RPMI7951 (cell line): Measurements from ENCODE around the gene HKDC1. TPM values are rescaled to one million over a fixed set of nuclear protein-coding genes. Genes with fewer than 3 reads are reported as not detected.
"Not testable (repeated sequence)": the region's sequence is repeated elsewhere in the genome, so short reads cannot be mapped to it uniquely, and the experiment has no call there.

Experiments used
- DNase-seq: peaks from one replicate; pipeline ENCODE4 v3.0.0-alpha.2; 2012; ENCODE audit warnings: low read depth
- total RNA-seq: library from RNA; depleted of rRNA; stranded (reverse); fragments of >200 nt; shearing (Covaris generic); gene quantifications from 2 replicates; pipeline ENCODE4 v1.2.3, GENCODE V29; 2014

HKDC1 gene
- total RNA-seq, 1 experiment from 2014 or later: 7.6 TPM

GRCh38 chr10:69278446-69278963 is 58.4 kb downstream of the HKDC1 start, which contains the start of gene HK1:
HK1 (plus strand) TSS chr10:69278496.
- DNase-seq: peak; percentile 46

DNA sequence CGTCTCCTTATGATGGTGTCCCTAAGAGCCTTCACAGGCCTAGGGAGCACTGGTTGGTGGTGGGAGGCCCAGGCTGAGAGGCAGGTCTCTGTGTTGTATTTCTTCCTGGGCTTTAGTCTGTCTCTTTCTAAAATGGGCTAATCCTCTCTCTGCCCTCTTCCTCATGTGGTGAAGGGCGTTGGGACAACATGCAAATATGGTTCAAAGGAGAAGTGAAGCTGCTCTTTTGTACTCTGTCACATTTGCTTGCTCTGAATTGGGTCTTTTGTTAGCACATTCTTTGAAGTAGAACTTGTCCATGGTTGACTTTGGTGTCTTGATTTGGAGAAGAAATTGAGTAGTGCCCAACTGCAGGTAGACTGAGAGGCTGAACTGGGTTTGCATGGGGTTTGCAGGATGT is 59.0 kb downstream of the HKDC1 start:
- no peak for DNase-seq

GRCh38 chr10:69281507-69282413 is 61.6 kb downstream of the HKDC1 start:
- DNase-seq: no peak

DNA sequence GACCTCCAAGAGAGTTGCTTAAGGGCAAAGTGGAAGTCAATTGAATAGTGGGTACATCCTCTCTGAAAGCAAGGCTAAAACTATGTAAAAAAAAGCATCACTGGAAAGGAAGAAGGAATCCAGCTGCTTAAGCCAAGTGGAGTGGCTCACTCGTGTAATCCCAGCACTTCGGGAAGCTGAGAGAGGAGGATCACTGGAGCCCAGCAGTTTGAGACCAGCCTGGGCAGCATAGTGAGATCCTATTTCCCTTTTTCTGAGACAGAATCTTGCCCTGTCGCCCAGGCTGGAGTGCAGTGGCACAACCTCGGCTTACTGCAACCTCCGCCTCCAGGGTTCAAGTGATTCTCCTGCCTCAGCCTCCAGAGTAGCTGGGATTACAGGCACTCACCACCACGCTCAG is 64.3 kb downstream of the HKDC1 start:
- DNase-seq: not testable (repeated sequence)

- no peak for DNase-seq
Observed at GRCh38 chr10:69285699-69286098, 65.6 kb downstream of the HKDC1 start.

DNA sequence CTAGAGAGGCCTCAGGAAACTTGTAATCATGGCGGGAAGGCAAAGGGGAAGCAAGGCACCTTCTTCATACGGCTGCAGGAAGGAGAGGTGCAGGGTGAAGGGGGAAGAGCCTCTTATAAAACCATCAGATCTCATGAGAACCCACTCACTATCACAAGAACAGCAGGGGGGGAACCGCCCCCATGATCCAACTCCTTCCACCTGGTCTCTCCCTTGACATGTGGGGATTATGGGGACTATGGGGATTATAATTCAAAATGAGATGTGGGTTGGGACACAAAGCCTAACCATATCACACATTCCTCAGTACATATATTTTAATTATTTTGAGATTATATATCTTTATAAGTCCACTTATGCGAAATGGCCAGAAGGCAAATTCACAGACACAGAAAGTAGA is 67.0 kb downstream of the HKDC1 start:
- no peak for DNase-seq

DNA sequence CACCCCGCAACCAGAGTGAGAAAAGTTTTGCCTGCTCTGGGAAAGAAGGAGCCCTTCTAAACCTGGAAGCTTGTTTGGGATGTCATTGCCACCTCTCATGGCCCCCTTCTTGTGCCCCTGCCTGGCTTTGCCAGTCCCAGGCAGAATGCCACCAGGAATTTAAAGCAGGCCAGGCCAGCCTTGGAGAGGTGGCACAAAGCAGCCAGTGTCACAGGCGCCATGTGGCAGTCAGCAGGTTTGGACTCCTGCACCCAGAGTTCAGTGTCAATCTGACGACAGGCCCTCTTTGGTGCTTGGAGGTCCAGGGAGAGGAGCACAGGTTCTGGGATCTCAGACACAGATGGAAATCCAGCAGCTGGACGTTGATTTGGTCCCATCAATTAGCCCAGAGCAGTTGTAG is 70.9 kb downstream of the HKDC1 start:
- no peak for DNase-seq

DNA sequence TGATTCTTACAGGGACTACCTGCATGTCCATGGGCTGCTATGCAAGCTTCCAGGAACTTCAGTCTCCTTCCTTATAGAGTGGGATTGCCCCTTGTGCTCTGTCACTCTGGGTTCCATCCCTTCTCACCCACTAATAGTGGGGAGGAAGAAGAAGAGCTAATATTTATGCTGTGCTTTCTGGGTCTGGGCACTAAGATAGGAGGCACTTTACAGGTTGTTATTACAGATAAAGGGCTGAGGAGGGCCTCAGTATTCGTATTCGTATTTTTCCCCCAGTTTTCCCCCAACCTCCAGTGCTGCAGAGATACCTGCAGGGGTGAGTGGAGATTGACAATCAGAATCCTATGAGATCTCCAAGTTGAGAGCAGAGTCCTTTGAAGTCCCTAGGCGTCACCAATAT is 72.3 kb downstream of the HKDC1 start:
- DNase-seq: no peak

- DNase-seq: no peak
Observed at GRCh38 chr10:69295027-69295636, 75.0 kb downstream of the HKDC1 start.

DNA sequence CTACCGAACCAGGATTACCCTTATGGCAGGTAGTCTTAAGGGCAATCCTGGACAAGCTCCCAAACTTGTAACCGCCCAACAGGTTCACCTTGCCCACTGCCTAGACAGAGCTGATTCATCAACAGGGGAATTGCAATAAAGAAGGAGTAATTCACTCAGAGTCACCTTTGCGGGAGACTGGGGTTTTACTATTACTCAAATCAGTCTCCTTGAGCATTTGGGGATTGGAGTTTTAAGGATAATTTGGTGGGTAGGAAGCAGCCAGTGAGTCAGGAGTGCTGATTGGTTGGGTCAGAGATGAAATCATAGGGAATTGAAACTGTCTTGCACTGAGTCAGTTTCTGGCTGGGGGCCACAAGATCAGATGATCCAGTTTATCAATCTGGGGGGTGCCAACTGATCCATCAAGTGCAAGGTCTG is 83.5 kb downstream of the HKDC1 start:
- DNase-seq: peak; percentile 47

GRCh38 chr10:69306421-69306820 is 86.3 kb downstream of the HKDC1 start:
- no peak for DNase-seq

- DNase-seq: no peak
Observed at GRCh38 chr10:69307434-69307833, 87.3 kb downstream of the HKDC1 start.

GRCh38 chr10:69308304-69308703 is 88.2 kb downstream of the HKDC1 start:
- DNase-seq: not testable (repeated sequence)

- DNase-seq: no peak
Observed at GRCh38 chr10:69311309-69311708, 91.2 kb downstream of the HKDC1 start.

DNA sequence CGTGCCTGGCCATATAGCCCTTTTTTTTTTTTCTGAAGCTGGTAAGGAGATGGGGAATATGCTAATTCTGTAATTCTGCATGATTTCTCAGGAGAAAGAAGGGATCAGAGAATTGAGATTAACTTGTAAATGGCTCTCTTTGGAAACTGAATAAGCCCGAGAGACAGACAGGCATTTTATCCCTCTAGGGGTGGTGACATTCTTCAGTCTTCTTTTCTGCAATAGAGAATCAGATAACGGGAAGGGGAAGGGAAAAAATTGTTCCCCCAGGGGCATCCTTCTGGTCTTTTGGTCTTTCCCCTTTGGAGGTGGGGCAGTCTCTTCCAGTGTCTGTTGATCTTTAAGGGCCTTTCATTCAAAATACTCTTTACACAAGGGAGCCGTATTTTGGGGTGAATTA is 92.4 kb downstream of the HKDC1 start:
- DNase-seq: no peak

DNA sequence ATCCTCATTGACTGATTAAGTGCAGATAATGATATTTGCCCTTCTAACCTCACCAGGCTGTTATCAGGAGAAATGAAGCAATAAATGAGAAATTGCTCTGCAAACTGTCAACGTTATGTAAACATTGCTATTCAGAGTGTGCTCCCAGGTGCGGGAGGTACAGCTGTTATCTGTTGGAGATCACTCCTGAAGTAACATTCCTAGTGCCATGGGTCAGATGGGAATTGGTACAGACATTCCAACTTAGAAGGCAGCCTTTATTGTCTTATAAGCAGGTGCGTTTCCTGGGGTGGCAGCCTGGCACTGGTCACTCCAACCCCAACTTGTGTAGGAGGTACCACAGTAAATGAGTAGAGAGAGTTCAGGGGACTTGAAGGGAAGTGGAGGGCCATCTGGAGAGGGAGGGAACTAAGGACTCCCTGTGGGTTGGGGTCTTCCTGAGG is 95.0 kb downstream of the HKDC1 start:
- DNase-seq: no peak

DNA sequence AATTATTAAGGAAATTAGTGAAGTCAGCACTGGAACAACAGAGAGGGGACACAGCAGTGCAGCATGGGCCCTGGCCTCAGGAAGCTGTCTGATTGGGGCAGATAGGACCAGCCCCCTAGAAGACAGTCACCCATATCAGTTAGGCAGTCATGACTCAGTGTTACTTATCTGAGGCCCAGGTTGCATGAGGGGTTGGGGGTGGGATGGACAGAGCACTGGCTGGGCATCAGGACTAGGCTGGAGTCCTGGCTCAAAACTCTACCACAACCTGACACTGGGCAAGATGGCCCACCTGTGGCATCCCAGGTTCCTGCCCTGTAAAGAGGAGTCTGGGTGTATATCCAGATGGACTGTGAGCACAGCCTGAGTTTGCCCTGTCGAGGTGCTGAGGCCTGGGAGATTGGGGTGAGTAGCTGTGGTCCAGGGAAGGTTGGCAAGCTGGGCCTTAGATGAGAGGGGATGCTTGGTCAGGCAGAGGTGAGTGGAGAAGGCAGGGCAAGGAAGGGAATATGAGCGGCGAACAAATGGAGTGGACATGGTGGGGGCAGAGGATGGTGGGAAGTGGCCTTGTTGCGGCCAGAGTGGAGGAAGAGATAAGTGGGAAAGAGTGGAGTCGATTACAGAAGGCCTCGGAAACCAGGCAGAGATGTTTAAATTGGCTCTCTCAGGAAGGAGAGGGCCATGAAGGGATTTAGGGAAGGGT is 95.6 kb downstream of the HKDC1 start:
- DNase-seq: no peak

- peak; percentile 79 for DNase-seq
Observed at GRCh38 chr10:69316313-69317059, 96.4 kb downstream of the HKDC1 start.
